Activated CD8-positive, alpha-beta T cell treated with anti-CD3 and anti-CD28 coated beads for 36 hours (primary cell): ENCODE data around the gene CHD5. TPM values are rescaled to one million over a fixed set of nuclear protein-coding genes. Genes with fewer than 3 reads are reported as not detected.

ENCODE experiments used
- ATAC-seq: fragments of 200-7000 bp; cut with Tn5 transposase; one replicate; pipeline ENCODE4 v1.10.0; 2021; ENCODE audit warnings: mild to moderate bottlenecking, moderate library complexity
- CTCF ChIA-PET: fragments of 350-600 bp; sonication (Branson Sonifier 250); formaldehyde crosslinking; loops from one replicate; lab custom pipeline; 2021; ENCODE audit warnings: antibody characterized with exemption; lab: Charles Lee
- POLR2A ChIA-PET: fragments of 350-600 bp; sonication (Branson Sonifier 250); formaldehyde crosslinking; loops from one replicate; lab custom pipeline; 2021; ENCODE audit warnings: antibody characterized with exemption; lab: Charles Lee
- DNase-seq: peaks from one replicate; pipeline ENCODE4 v3.0.0-alpha.2; 2020
- H3K27ac Mint-ChIP-seq: one replicate; pipeline ENCODE4 v1.8.0; 2021; ENCODE audit warnings: mild to moderate bottlenecking, mixed read lengths
- H3K27me3 Mint-ChIP-seq: one replicate; pipeline ENCODE4 v1.8.0; 2021; ENCODE audit warnings: mixed read lengths
- H3K36me3 Mint-ChIP-seq: one replicate; pipeline ENCODE4 v1.8.0; 2021; ENCODE audit warnings: low read depth, mixed read lengths
- H3K4me1 Mint-ChIP-seq: one replicate; pipeline ENCODE4 v1.8.0; 2021; ENCODE audit warnings: low read depth, mixed read lengths
- H3K4me3 Mint-ChIP-seq: one replicate; pipeline ENCODE4 v1.8.0; 2021; ENCODE audit warnings: mild to moderate bottlenecking, moderate library complexity, mixed read lengths
- H3K9me3 Mint-ChIP-seq: one replicate; pipeline ENCODE4 v1.8.0; 2021; ENCODE audit warnings: mixed read lengths
- CTCF ChIP-seq: fragments of 200-600 bp; IDR thresholded peaks from one replicate; pipeline ENCODE4 v1.8.0; 2022; ENCODE audit warnings: antibody characterized with exemption, mild to moderate bottlenecking
- intact Hi-C: fragments of 100-400 bp; cut with micrococcal nuclease; formaldehyde crosslinking; loops from one replicate; pipeline ENCODE4 v1.10.0; 2022
- total RNA-seq, 2 experiments: library from RNA; stranded (reverse); gene quantifications; one replicate each; pipeline ENCODE4 v1.2.3, GENCODE V29; 2021

The CHD5 gene
- total RNA-seq, 2 experiments from 2014 or later = 0.61 to 0.63 TPM

- TF ChIP-seq CTCF = no peak
- Mint-ChIP-seq H3K27ac (no peak overlapping the region), H3K4me3 (no peak overlapping the region), H3K4me1 (no peaks in the 10 kb centered on the region), H3K36me3 (peaks cover 14% of the 10 kb centered on the region), H3K27me3 (peaks cover 5% of the 10 kb centered on the region), H3K9me3 (no peaks in the 10 kb centered on the region)
- CTCF ChIA-PET = no interaction called here
- intact Hi-C loops = no loop called here
- ATAC-seq (no peak), DNase-seq (peak; percentile 13)
- POLR2A ChIA-PET = interaction anchor here (0.8 to 2.0 kb wide), 5 partner anchors 9 to 42 kb away, joined by 3 to 10 read pairs (median 3); no protein-coding TSS in a partner anchor
Observed at GRCh38 chr1:6101826-6102531, 78.1 kb downstream of the CHD5 start.

GRCh38 chr1:6100861-6101783 is 79.0 kb downstream of the CHD5 start:
- ChIA-PET POLR2A (interaction anchor here (0.8 to 2.0 kb wide), 5 partner anchors 9 to 35 kb away, joined by 3 to 10 read pairs (median 5); no protein-coding TSS in a partner anchor), CTCF (no interaction called here)
- H3K27ac Mint-ChIP-seq = no peak overlapping the region
- ATAC-seq = peak; percentile 35
- intact Hi-C loops = no loop called here
- TF ChIP-seq CTCF = no peak
- peaks cover 14% of the 10 kb centered on the region for H3K36me3 Mint-ChIP-seq
- H3K9me3 Mint-ChIP-seq = no peaks in the 10 kb centered on the region
- no peak overlapping the region for H3K4me3 Mint-ChIP-seq
- peak; percentile 25 for DNase-seq
- H3K4me1 Mint-ChIP-seq = no peaks in the 10 kb centered on the region
- H3K27me3 Mint-ChIP-seq = peaks cover 5% of the 10 kb centered on the region

- intact Hi-C loops = no loop called here
- peak; percentile 15 for ATAC-seq
- H3K4me3 Mint-ChIP-seq = no peak overlapping the region
Observed at GRCh38 chr1:6099787-6100765, 80.0 kb downstream of the CHD5 start.

GRCh38 chr1:6099297-6099696 is 80.8 kb downstream of the CHD5 start:
- TF ChIP-seq CTCF = no peak
- H3K4me3 Mint-ChIP-seq = no peak overlapping the region
- intact Hi-C loops = no loop called here
- DNase-seq = peak; percentile 3
- H3K27ac Mint-ChIP-seq = no peak overlapping the region
- peaks cover 14% of the 10 kb centered on the region for H3K36me3 Mint-ChIP-seq
- ATAC-seq = no peak
- peaks cover 2% of the 10 kb centered on the region for H3K27me3 Mint-ChIP-seq
- H3K4me1 Mint-ChIP-seq = no peaks in the 10 kb centered on the region
- ChIA-PET POLR2A (interaction anchor here (0.9 kb wide), 2 partner anchors 16 to 72 kb away, joined by 3 to 5 read pairs; no protein-coding TSS in a partner anchor), CTCF (no interaction called here)
- no peaks in the 10 kb centered on the region for H3K9me3 Mint-ChIP-seq

More at GRCh38 chr1:6099787-6100765, 80.0 kb downstream of the CHD5 start:
- Mint-ChIP-seq H3K27me3 (peaks cover 2% of the 10 kb centered on the region), H3K4me1 (no peaks in the 10 kb centered on the region), H3K27ac (no peak overlapping the region), H3K36me3 (peaks cover 14% of the 10 kb centered on the region), H3K9me3 (no peaks in the 10 kb centered on the region)
- POLR2A ChIA-PET = interaction anchor here (0.9 to 2.0 kb wide), 5 partner anchors 8 to 73 kb away, joined by 3 to 10 read pairs (median 5); no protein-coding TSS in a partner anchor
- peak; percentile 29 for DNase-seq
- CTCF ChIA-PET = no interaction called here
- TF ChIP-seq CTCF = no peak
